ENCODE results near the gene CCNT2. TPM values are rescaled to one million over a fixed set of nuclear protein-coding genes. Genes with fewer than 3 reads are reported as not detected.
"Not testable (repeated sequence)": the region's sequence is repeated elsewhere in the genome, so short reads cannot be mapped to it uniquely, and the experiment has no call there.

Gene CCNT2
- total RNA-seq, 1 experiment from 2014 or later, result 29.6 TPM

DNA sequence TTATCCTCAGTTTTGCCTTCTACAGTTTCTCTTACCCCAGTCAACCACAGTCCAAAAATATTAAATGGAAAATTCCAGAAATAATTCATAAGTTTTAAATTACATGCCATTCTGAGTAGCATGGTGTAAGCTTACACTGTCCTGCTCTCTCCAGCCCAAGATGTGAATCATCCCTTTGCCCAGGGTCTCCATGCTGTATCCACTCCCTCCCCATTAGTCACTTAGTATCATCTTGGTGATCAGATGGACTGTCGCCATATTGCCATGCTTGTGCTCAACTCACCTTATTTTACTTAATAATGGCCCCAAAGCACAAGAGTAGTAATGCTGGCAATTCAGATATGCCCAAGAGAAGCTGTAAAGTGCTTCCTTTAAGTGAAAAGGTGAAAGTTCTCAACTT lies 18.5 kb upstream of the CCNT2 start:
- H3K9me3 ChIP-seq (ENCODE audit: control insufficient read depth, insufficient read depth, low read depth, low read length), result no peaks in the 10 kb centered on the region
- no peak overlapping the region for H3K4me3 ChIP-seq (ENCODE audit: low read depth in 2 of 2, low read length in 2 of 2)
- H3K4me1 ChIP-seq (ENCODE audit: control insufficient read depth, insufficient read depth, low read length), result no peaks in the 10 kb centered on the region
- no peaks in the 10 kb centered on the region for H3K36me3 ChIP-seq (ENCODE audit: control insufficient read depth, insufficient read depth, low read length)
- intact Hi-C loops (cut with micrococcal nuclease; ENCODE audit: unreplicated experiment), result no loop called here
- DNase-seq (ENCODE audit: low read depth, low spot score) (no peak), ATAC-seq (no peak)
- H3K27ac ChIP-seq (ENCODE audit: low read length), result no peak overlapping the region
- no peak for TF ChIP-seq SIN3A (IDR thresholded peaks at IDR 0.05; ENCODE audit: borderline replicate concordance, insufficient read depth, low read depth, low read length)
- TF ChIP-seq, protein P1, sequence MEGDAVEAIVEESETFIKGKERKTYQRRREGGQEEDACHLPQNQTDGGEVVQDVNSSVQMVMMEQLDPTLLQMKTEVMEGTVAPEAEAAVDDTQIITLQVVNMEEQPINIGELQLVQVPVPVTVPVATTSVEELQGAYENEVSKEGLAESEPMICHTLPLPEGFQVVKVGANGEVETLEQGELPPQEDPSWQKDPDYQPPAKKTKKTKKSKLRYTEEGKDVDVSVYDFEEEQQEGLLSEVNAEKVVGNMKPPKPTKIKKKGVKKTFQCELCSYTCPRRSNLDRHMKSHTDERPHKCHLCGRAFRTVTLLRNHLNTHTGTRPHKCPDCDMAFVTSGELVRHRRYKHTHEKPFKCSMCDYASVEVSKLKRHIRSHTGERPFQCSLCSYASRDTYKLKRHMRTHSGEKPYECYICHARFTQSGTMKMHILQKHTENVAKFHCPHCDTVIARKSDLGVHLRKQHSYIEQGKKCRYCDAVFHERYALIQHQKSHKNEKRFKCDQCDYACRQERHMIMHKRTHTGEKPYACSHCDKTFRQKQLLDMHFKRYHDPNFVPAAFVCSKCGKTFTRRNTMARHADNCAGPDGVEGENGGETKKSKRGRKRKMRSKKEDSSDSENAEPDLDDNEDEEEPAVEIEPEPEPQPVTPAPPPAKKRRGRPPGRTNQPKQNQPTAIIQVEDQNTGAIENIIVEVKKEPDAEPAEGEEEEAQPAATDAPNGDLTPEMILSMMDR (IDR thresholded peaks at IDR 0.05), result no peak
- TF ChIP-seq POLR2AphosphoS5 (IDR thresholded peaks at IDR 0.05; ENCODE audit: low read depth, low read length), result no peak
- TF ChIP-seq, protein P2, sequence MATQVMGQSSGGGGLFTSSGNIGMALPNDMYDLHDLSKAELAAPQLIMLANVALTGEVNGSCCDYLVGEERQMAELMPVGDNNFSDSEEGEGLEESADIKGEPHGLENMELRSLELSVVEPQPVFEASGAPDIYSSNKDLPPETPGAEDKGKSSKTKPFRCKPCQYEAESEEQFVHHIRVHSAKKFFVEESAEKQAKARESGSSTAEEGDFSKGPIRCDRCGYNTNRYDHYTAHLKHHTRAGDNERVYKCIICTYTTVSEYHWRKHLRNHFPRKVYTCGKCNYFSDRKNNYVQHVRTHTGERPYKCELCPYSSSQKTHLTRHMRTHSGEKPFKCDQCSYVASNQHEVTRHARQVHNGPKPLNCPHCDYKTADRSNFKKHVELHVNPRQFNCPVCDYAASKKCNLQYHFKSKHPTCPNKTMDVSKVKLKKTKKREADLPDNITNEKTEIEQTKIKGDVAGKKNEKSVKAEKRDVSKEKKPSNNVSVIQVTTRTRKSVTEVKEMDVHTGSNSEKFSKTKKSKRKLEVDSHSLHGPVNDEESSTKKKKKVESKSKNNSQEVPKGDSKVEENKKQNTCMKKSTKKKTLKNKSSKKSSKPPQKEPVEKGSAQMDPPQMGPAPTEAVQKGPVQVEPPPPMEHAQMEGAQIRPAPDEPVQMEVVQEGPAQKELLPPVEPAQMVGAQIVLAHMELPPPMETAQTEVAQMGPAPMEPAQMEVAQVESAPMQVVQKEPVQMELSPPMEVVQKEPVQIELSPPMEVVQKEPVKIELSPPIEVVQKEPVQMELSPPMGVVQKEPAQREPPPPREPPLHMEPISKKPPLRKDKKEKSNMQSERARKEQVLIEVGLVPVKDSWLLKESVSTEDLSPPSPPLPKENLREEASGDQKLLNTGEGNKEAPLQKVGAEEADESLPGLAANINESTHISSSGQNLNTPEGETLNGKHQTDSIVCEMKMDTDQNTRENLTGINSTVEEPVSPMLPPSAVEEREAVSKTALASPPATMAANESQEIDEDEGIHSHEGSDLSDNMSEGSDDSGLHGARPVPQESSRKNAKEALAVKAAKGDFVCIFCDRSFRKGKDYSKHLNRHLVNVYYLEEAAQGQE (IDR thresholded peaks at IDR 0.05; ENCODE audit: insufficient read depth in 1 of 2, low read depth in 2 of 2, low read length in 1 of 2), result no peak
- no peak for TF ChIP-seq TCF7L2 (IDR thresholded peaks at IDR 0.05; ENCODE audit: low read depth, low read length)
- BruUV-seq (replicated peaks), result no TSS peak
- ChIA-PET POLR2A (no interaction called here), CTCF (no interaction called here)
- in situ Hi-C loops (cut with HindIII; ENCODE audit: low pct_unique_long_range_greater_than_20kb, low sequenced_read_pairs), result no loop called here
- peaks cover 14% of the 10 kb centered on the region for H3K27me3 ChIP-seq (ENCODE audit: control insufficient read depth, insufficient read depth, low read length)

DNA sequence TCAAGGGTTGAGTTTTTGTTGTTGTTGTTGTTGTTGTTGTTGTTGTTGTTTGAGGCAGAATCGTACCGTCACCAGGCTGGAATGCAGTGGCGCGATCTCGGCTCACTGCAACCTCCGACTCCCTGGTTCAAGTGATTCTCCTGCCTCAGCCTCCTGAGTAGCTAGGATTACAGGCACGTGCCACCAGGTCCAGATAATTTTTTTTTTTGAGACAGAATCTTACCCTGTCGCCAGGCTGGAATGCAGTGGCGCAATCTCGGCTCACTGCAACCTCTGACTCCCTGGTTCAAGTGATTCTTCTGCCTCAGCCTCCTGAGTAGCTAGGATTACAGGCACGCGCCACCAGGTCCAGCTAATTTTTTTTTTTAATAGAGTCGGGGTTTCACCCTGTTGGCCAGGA lies 14.9 kb upstream of the CCNT2 start:
- peaks cover 12% of the 10 kb centered on the region for H3K27me3 ChIP-seq (ENCODE audit: control insufficient read depth, insufficient read depth, low read length)
- in situ Hi-C loops (cut with HindIII; ENCODE audit: low pct_unique_long_range_greater_than_20kb, low sequenced_read_pairs); POLR2A ChIA-PET; intact Hi-C loops (cut with micrococcal nuclease; ENCODE audit: unreplicated experiment); H3K27ac ChIP-seq (ENCODE audit: low read length); H3K4me3 ChIP-seq (ENCODE audit: low read depth in 2 of 2, low read length in 2 of 2); H3K36me3 ChIP-seq (ENCODE audit: control insufficient read depth, insufficient read depth, low read length); DNase-seq (ENCODE audit: low read depth, low spot score); H3K4me1 ChIP-seq (ENCODE audit: control insufficient read depth, insufficient read depth, low read length); BruUV-seq (replicated peaks); ATAC-seq; H3K9me3 ChIP-seq (ENCODE audit: control insufficient read depth, insufficient read depth, low read depth, low read length): not testable (repeated sequence)
- CTCF ChIA-PET, result interaction anchor here (0.6 kb wide), 1 partner anchor 1834 kb away, joined by 5 read pairs; no protein-coding TSS in a partner anchor

DNA sequence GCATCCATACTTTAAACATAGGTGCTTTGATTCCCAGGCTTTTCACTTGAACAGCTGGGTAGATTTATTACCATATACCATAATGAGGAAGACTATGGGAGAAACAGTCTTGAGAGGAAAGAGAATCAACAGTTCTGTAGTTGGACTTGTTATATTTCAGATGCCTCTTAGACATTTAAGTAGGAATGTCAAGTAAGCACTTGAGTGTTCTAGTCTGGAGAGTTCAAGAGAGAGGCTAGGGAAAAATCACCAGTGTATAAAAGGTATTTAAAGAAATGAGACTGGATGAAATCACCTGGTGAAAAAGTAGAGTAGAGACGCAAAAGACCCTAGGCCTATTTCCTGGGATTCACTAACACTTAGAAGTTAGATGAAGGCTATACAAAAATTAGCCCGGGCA lies 13.5 kb upstream of the CCNT2 start:
- TF ChIP-seq, protein P2 (IDR thresholded peaks at IDR 0.05; ENCODE audit: insufficient read depth in 1 of 2, low read depth in 2 of 2, low read length in 1 of 2), result no peak
- TF ChIP-seq TCF7L2 (IDR thresholded peaks at IDR 0.05; ENCODE audit: low read depth, low read length) (no peak), POLR2AphosphoS5 (IDR thresholded peaks at IDR 0.05; ENCODE audit: low read depth, low read length) (no peak), SIN3A (IDR thresholded peaks at IDR 0.05; ENCODE audit: borderline replicate concordance, insufficient read depth, low read depth, low read length) (no peak)
- TF ChIP-seq, protein P1 (IDR thresholded peaks at IDR 0.05), result no peak
- CTCF ChIA-PET, result no interaction called here
- DNase-seq (ENCODE audit: low read depth, low spot score) (no peak), ATAC-seq (no peak)
- Histone ChIP-seq H3K9me3 (ENCODE audit: control insufficient read depth, insufficient read depth, low read depth, low read length) (peaks cover 2% of the 10 kb centered on the region; the same call in 1 of the 2 replicates), H3K36me3 (ENCODE audit: control insufficient read depth, insufficient read depth, low read length) (no peaks in the 10 kb centered on the region), H3K4me3 (ENCODE audit: low read depth in 2 of 2, low read length in 2 of 2) (no peak overlapping the region), H3K27ac (ENCODE audit: low read length) (no peak overlapping the region), H3K27me3 (ENCODE audit: control insufficient read depth, insufficient read depth, low read length) (peaks cover 9% of the 10 kb centered on the region), H3K4me1 (ENCODE audit: control insufficient read depth, insufficient read depth, low read length) (no peaks in the 10 kb centered on the region)
- in situ Hi-C loops (cut with HindIII; ENCODE audit: low pct_unique_long_range_greater_than_20kb, low sequenced_read_pairs) (no loop called here), intact Hi-C loops (cut with micrococcal nuclease; ENCODE audit: unreplicated experiment) (no loop called here)
- POLR2A ChIA-PET, result no interaction called here
- no TSS peak for BruUV-seq (replicated peaks)
